GM21515 (cell line): Measurements from ENCODE around the gene RPL23.

ENCODE experiments used
- ATAC-seq: cut with Tn5 transposase; IDR thresholded peaks from one replicate; pipeline ENCODE4 v1.9.1; 2021; ENCODE audit not compliant: unreplicated experiment

Gene RPL23

DNA sequence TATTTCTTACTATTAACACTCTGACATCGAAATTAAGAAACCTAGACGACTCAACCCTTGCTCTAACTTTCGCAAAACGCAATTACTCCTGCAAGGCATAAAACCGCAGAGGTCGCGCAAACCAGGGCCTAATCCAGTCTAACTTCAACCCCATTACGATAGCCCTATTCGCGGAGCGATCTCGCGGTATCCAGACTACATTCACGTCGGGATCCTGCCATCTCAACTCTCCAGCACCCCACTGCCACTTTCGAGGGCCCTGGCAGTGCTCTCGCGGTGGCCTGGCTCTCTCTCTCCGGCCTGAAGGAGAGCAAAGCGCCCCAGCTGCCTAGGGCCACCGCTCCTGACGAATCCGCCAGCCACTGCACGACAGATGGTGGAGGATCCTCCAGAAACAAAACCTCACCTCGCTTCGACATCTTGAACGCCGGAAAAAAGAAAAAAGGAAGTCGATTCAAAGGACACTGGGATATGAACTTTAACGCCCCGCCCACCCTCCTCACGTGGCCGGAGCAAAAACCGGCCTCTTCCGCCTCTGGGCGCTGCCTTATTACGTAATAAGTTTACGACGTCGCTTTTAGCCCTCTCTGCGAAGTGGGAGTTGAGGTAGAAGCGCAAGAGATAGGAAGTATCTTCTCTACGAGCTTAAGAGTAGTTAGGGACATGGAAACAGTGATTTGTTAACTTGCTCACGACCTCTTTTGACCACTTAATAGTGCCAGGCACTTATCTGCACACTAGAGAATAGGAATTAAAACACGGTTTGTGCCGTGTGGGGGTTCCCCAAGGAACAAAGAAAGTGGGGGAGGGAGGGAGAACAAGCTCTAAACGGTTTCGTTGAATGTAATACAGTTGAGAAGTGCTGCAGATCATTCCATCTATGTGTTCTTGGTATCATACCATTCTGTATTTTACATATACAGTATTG is at the start of gene RPL23:
TSS of gene RPL23 (minus strand) at position 430 of the 928 bp plus-strand sequence. CDS start at position 419, 11 bp downstream.
- ATAC-seq = peak; percentile 81

GRCh38 chr17:38900978-38901656 is 47.6 kb upstream of the RPL23 start:
- ATAC-seq = no peak

DNA sequence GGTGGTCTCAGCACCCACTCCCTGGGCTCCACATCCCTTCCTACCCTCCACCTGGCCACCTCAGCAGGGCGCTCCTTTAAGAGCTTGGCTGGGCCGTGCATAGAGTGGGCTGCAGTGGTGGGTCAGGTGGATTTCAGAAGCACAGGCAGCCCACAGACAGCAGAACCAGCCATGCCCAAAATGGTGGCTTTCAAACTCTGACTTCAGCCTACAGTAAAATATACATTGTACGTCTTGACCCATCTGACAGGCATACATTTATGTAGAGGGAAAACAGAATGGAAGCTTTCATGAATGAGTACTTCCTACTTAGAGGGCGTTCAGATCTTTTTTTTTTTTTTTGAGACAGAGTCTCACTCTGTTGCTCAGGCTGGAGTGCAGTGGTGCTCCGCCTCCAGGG is 45.9 kb upstream of the RPL23 start:
- ATAC-seq = no peak

DNA sequence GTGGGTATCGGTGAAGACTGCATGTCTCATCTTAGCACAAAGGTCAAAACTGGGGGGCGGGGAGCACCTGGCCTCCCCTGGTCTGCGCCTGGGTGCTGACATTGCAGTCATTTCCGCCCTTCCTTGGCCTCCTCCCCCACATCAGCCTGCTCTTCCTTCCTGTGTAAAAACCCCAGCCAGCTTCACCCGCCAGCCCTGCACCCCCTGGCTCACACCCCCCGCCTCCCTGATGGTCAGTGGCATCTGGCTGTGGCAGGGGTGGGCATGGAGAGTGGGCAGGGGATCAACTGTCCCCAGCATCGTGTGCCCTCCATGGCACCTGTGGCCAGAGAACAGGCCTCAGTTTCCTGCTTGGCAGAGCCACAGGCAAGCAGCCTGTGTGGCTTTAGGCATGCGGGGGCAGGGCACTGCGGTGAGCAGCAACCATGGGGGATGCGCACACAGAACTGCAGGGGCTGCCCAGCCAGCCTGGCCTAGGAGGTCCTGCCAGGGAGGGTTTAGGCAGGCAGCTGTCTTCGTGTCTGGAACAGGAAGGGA is 45.4 kb upstream of the RPL23 start:
- peak; percentile 71 for ATAC-seq

DNA sequence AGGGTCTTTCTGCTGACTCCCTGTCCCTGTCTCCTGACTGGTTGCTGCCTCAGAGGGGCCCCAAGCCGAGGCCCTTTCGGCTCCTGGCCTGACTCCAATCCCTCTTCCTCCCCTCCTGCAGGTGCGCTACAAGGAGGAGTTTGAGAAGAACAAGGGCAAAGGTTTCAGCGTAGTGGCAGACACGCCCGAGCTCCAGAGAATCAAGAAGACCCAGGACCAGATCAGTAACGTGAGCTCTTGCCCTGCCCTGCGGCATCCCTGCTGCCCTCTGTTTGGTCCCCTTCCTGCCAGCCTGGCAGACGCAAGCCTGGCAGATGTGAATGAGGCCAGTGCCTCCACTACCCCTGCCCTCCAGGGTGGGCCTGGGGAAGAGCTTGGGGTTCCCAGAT is 44.8 kb upstream of the RPL23 start:
- peak; percentile 22 for ATAC-seq

GRCh38 chr17:38897671-38898290 is 44.3 kb upstream of the RPL23 start:
- no peak for ATAC-seq

GRCh38 chr17:38897176-38897575 is 43.7 kb upstream of the RPL23 start:
- ATAC-seq = no peak

DNA sequence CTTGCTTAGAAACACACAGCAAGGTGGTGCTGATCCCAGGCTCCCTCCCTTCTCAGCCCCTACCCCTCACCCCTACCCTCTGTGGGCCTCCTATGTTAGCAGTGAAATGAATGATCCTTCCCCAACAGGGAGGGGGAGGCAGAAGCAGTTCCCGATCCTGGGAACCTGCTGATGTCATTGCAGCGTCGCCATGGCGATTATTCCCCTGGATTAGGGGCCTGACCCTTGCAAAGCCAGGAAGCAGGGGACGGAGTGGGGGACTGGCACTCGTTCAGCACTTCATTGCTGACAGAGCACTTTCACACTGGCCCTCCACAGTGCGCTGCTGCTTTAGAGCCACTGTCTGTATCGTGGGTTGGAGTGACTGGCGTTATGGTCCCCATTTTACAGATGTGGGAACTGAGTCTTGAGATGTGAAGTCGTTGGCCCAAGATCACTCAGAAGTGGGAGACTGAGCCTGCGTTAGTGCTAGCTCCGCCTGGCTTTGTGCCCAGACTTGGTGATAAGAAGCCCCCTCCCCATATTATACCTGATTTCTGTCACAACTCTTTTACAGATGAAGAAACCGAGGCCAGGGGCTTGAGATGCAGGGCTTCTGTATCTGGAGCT is 42.9 kb upstream of the RPL23 start:
- no peak for ATAC-seq

- no peak for ATAC-seq
These were observed 40.8 kb upstream of the RPL23 start for GRCh38 chr17:38894276-38894675.

- ATAC-seq = no peak
These were observed 40.1 kb upstream of the RPL23 start for GRCh38 chr17:38893607-38894006.

DNA sequence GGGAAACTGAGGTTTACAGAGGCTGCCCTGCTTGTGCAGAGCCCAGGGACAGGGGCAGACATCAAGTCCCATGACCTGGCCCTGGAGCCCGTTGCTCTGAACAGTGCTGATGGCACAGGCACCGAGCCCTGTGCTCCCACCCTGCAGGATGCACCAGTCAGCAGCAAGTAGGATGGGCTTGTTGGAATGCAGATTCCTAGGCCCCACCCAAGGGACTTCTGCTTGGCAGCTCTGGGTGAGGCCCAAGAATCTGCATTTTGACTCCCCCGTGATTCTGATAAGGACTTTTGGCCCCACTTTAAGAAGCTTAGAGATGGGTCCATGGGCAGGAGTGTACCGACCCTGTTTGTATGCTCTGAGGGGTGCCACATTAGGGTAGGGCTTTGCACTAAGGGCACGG is 39.6 kb upstream of the RPL23 start:
- ATAC-seq = no peak

- no peak for ATAC-seq
These were observed 39.1 kb upstream of the RPL23 start for GRCh38 chr17:38892620-38893019.

- ATAC-seq = no peak
These were observed 38.6 kb upstream of the RPL23 start for GRCh38 chr17:38892083-38892482.

- no peak for ATAC-seq
These were observed 37.9 kb upstream of the RPL23 start for GRCh38 chr17:38891441-38891840.

DNA sequence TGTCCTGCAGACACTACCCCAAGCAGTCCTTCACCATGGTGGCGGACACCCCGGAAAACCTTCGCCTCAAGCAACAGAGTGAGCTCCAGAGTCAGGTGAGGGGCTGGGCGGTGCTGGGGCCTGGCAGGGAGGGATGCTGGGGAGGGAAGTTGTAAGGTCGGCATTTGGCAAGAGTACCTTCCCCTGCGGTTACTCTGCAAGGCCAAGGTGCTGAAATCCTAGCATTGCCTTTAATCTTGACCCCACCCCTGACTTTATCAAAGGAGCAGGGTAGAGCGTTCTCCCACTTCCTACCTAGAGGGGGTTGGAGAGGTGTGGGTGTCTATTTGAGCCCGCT is 36.9 kb upstream of the RPL23 start:
- ATAC-seq = no peak

DNA sequence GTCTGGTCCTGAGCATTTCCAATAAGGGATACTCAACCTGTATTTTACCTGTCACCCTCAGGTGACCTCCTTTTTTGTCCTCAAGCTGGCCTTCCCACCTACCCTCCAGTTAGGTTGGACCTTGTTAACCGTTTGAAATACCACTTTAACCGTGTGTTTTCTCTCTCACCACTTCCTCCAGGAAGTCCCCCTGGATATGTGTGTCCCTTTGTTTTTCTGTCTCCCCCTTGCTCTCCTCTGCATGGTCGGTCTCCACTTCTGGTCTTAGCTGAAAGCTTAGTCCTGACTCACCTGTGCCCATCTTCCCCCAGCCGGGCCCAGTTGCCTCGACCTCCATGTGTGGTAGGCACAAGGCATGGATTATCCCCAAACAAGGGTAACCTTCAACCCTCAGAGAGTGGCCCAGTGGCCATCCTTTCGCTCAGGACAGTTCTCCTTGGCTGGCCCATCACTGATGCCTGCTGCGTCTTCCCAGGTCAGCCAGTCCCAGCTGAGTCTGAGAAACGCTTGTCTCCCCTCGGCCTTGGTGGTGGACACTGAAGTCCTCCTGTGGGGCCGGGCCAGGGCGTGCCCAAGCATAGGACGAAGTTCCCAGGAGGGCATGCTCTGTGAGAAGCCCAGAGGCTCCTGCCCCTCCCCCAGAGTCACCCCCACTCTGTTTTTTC is 36.4 kb upstream of the RPL23 start:
- ATAC-seq = no peak

- no peak for ATAC-seq
These were observed 35.3 kb upstream of the RPL23 start for GRCh38 chr17:38888842-38889241.

GRCh38 chr17:38886643-38887010 is 33.1 kb upstream of the RPL23 start:
- no peak for ATAC-seq

DNA sequence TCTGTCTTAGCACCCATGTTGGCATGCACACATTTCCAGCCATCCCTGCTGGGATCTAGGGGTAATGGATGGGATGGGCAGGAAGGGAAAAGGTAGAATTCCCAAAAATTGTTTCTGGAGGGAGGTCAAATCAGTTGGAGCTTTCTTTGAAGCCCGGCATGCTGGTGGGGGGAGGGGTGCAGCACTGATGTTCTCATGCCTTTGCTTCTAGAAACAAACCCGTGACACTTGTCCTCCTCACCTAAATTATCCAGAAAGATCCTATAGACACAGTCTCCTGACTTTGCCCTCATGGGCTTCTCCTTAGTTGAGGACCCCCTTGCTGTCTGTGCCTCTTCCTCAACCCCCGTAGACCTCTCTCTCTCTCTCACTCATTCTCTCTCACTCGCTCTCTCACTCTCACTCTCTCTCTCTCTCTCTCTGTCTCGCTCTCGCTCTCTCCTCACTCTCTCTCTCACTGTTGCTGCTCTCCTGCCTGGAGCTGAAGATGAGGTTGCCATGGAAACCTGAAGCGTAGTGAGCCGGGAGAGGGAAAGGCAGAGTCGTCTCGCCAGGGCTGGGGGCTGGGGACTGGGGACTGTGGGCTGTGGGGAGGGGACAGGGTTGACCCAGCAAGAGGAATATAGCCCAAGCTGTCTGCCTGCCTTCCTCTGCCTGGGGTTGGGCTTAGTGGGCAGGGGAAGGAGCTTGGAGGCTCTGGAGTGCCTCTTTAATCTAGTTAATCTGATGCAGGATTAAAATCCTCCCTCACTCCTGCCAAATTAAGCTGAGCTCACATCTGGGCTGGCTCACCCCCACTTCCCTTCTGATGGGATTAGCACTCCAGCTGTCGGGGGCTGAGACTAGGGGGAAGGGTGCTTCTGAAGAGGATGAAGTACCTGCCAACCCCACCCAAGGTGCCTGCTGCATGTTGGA is 32.5 kb upstream of the RPL23 start:
- ATAC-seq = no peak
